Neural crest cell (in vitro differentiated cells): ENCODE measurements around the gene TEKT5. TPM values are rescaled to one million over a fixed set of nuclear protein-coding genes. Genes with fewer than 3 reads are reported as not detected.
A peak's percentile ranks its signal among the peaks of the same experiment; 100 is the strongest.

Source experiments
- DNase-seq: peaks from one replicate; pipeline ENCODE4 v3.0.0; 2021; ENCODE audit warnings: low read depth, mixed read lengths, low spot score
- H3K27ac Mint-ChIP-seq: one replicate; pipeline ENCODE4 v1.8.0; 2021; ENCODE audit warnings: mild to moderate bottlenecking, mixed read lengths; ENCODE audit not compliant: unreplicated experiment
- H3K27me3 Mint-ChIP-seq: 2 replicates; pipeline ENCODE4 v1.8.0; 2021; ENCODE audit warnings: low read depth, mild to moderate bottlenecking, mixed read lengths
- H3K36me3 Mint-ChIP-seq: 2 replicates; pipeline ENCODE4 v1.8.0; 2021; ENCODE audit warnings: low read depth, mild to moderate bottlenecking, mixed read lengths
- H3K4me1 Mint-ChIP-seq: 2 replicates; pipeline ENCODE4 v1.8.0; 2021; ENCODE audit warnings: mixed read lengths
- H3K4me3 Mint-ChIP-seq: one replicate; pipeline ENCODE4 v1.8.0; 2021; ENCODE audit warnings: mild to moderate bottlenecking, mixed read lengths
- H3K9me3 Mint-ChIP-seq: 2 replicates; pipeline ENCODE4 v1.8.0; 2021; ENCODE audit warnings: mixed read lengths
- total RNA-seq: library from RNA; stranded (reverse); gene quantifications from 2 replicates; pipeline ENCODE4 v1.2.1, GENCODE V29; 2021
- TF ChIP-seq, protein P1 (sequence below): fragments of 200-600 bp; sonication (generic); conservative IDR thresholded peaks from 2 replicates; pipeline ENCODE4 v1.5.0; 2021; ENCODE audit warnings: antibody characterized with exemption, mild to moderate bottlenecking

Gene TEKT5
- total RNA-seq, 1 donor from 2014 or later, result 0.68 TPM

DNA sequence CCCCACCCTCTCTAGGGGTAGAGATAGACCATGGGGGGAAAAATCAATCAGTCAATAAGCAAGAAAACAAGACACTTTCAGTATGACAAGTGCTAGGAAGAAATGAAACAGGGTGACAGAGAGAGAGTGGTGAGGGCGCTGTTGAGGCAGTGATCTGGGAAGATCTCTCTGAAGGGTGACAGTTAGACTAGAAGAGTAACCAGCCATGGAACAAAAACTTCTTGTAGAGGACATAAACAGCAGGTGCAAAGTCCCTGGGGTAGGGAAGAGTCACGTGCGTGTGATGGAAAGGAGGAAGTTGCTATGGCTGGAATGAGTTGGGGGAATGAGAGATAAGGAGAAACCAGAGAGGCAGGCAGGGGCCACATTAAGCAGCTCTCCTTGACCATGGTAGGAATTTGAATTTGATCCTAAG, 97.5 kb downstream of the TEKT5 start:
- Mint-ChIP-seq H3K4me3 (no peak overlapping the region), H3K27me3 (peaks cover 9% of the 10 kb centered on the region), H3K4me1 (no peaks in the 10 kb centered on the region), H3K36me3 (no peaks in the 10 kb centered on the region), H3K27ac (no peak overlapping the region), H3K9me3 (no peaks in the 10 kb centered on the region)
- DNase-seq, result no peak
- TF ChIP-seq, protein P1, sequence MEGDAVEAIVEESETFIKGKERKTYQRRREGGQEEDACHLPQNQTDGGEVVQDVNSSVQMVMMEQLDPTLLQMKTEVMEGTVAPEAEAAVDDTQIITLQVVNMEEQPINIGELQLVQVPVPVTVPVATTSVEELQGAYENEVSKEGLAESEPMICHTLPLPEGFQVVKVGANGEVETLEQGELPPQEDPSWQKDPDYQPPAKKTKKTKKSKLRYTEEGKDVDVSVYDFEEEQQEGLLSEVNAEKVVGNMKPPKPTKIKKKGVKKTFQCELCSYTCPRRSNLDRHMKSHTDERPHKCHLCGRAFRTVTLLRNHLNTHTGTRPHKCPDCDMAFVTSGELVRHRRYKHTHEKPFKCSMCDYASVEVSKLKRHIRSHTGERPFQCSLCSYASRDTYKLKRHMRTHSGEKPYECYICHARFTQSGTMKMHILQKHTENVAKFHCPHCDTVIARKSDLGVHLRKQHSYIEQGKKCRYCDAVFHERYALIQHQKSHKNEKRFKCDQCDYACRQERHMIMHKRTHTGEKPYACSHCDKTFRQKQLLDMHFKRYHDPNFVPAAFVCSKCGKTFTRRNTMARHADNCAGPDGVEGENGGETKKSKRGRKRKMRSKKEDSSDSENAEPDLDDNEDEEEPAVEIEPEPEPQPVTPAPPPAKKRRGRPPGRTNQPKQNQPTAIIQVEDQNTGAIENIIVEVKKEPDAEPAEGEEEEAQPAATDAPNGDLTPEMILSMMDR, result no peak

DNA sequence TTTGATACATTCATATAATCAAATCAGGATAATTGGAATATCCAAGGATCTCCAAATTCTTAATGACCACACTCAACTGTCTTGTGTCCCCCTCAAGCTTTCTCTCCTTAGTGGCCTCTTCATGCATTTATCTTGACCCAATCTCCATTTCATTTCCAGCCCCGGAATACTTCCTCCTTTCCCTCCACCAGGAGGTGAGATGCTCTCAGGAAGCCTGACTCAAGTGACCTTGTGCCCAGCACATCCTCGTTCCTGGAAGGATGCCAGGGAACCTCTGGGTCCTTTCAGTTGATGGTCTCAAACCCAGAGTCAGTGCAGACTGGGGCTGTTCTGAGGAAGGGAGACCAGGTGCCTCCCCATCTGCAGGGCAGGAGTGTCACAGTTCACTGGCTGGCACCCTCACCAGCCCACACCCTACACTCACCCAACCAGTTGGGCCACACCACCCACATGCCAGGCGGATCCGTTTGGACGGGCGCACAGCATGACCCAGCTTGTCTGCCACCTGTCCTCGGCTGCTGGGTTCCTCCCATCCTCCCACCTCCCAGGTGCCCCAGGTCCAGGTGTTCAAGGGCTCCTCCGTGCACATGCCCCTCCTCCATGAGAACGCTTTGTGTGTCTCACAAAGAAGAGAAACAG, 100.3 kb downstream of the TEKT5 start:
- DNase-seq, result no peak
- TF ChIP-seq, protein P1, result no peak
- no peaks in the 10 kb centered on the region for H3K36me3 Mint-ChIP-seq
- H3K9me3 Mint-ChIP-seq, result no peaks in the 10 kb centered on the region
- H3K27ac Mint-ChIP-seq, result no peak overlapping the region
- peaks cover 14% of the 10 kb centered on the region for H3K27me3 Mint-ChIP-seq
- no peaks in the 10 kb centered on the region for H3K4me1 Mint-ChIP-seq
- H3K4me3 Mint-ChIP-seq, result no peak overlapping the region

DNA sequence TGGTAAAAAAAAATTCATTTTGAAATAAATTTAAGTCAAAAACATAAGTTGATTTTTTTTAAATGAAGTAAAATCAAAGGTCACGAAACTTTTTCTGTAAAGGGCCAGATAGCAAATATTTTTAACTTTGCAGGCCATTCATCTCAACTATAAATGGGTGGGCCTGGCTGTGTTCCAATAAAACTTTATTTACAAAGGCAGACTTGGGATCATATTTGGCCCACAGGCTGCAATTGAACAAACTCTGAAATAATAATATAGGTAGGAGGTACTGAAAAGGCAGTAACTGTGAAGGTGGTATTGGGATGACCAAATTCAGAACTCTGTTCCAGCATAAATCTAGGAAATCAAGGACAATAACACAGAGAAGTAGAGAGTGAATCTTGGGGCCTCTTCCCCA, 102.1 kb downstream of the TEKT5 start:
- Mint-ChIP-seq H3K27me3 (peaks cover 23% of the 10 kb centered on the region), H3K36me3 (no peaks in the 10 kb centered on the region), H3K27ac (no peak overlapping the region), H3K4me1 (peaks cover 12% of the 10 kb centered on the region), H3K4me3 (no peak overlapping the region), H3K9me3 (no peaks in the 10 kb centered on the region)
- TF ChIP-seq, protein P1, result no peak
- DNase-seq, result no peak

DNA sequence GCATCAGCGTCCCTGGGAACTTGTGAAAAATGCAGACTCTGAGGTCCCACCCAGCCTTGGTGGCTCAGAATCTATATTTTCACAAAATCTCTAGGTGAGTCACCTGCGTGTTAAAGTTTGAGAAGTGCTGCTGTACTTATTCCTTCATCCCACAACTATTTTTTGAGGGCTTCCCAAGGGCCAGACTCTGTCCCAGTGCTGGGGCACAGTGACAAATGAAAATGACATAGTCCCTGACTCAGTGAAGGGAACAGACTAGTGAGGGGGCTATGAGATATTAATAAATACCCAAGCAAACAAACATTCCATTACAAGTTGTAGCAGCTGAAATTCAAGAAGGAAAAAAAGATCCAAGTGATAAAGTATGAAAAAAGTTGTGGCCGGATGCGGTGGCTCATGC, 104.4 kb downstream of the TEKT5 start:
- DNase-seq, result no peak
- Mint-ChIP-seq H3K27me3 (peaks cover 14% of the 10 kb centered on the region), H3K9me3 (no peaks in the 10 kb centered on the region), H3K4me1 (peaks cover 12% of the 10 kb centered on the region), H3K27ac (peak overlapping the region; percentile 43), H3K36me3 (no peaks in the 10 kb centered on the region), H3K4me3 (no peak overlapping the region)
- TF ChIP-seq, protein P1, result no peak

DNA sequence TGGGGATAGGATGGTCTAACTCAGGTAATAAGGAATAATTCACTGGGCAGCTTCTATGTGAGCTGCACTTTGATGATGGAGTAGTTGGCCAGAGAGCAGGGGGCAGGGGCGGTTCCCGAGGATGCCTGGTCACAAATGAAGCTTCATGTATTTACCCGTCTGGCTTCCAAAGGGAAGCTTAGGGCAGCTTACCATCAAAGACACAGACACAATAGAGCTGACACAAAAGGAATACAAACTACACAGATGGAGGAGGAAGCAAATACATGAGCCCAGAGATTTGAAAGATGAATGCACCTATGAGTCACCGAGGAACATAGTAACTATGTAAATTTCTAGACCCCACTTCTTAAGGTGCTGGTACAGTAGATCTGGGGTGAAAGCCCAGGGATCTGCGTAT, 105.6 kb downstream of the TEKT5 start:
- Mint-ChIP-seq H3K9me3 (no peaks in the 10 kb centered on the region), H3K36me3 (no peaks in the 10 kb centered on the region), H3K4me3 (no peak overlapping the region), H3K27me3 (peaks cover 14% of the 10 kb centered on the region), H3K27ac (no peak overlapping the region), H3K4me1 (peaks cover 12% of the 10 kb centered on the region)
- TF ChIP-seq, protein P1, result no peak
- no peak for DNase-seq
